Measurements from ENCODE around the gene RCAN2. TPM values are rescaled to one million over a fixed set of nuclear protein-coding genes. Genes with fewer than 3 reads are reported as not detected.

RCAN2 gene
- total RNA-seq, 1 experiment from 2014 or later = not detected

DNA sequence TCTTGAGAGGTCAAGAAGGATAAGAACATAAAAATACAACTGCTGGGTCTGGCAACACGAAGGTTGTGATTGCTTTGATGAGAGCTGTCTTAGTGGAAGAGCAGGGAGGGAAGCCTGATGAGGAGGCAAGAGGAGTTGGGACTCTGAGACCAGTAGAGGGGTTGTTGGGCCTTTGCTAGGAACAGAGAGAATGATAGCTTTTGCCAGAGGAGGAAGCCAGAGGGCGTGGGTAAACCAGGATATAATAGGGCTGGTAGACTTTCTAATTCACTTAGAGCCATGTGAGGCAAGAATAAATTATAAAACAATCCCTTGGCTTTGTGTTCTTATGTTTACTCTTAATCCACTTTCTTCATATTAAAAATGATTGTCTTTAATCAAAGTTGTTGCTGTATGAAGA lies 78.6 kb downstream of the RCAN2 start:
- no peak overlapping the region for H3K27ac Mint-ChIP-seq (ENCODE audit: unreplicated experiment)
- no peak overlapping the region for H3K4me3 Mint-ChIP-seq (ENCODE audit: unreplicated experiment)
- no TSS peak for BruUV-seq (replicated peaks)
- CTCF ChIA-PET = no interaction called here
- Histone ChIP-seq H3K4me3 (ENCODE audit: low read depth, low read length) (no peak overlapping the region), H3K9me3 (peaks cover 2% of the 10 kb centered on the region; the same call in 1 of the 2 replicates), H3K27me3 (replicated peaks; ENCODE audit: control insufficient read depth, insufficient read depth, low read length) (no peaks in the 10 kb centered on the region), H3K36me3 (ENCODE audit: control insufficient read depth, insufficient read depth, low read length) (no peaks in the 10 kb centered on the region), H3K4me1 (no peaks in the 10 kb centered on the region)
- no peaks in the 10 kb centered on the region for H3K9me3 Mint-ChIP-seq (ENCODE audit: unreplicated experiment)
- H3K27me3 Mint-ChIP-seq (ENCODE audit: insufficient read depth, unreplicated experiment) = no peaks in the 10 kb centered on the region
- intact Hi-C loops (cut with micrococcal nuclease; ENCODE audit: unreplicated experiment) = loop anchor here (10.0 kb wide), 1 partner anchor 478 kb away; no protein-coding TSS in a partner anchor
- POLR2A ChIA-PET = no interaction called here
- DNase-seq = no peak
- TF ChIP-seq, protein P1, sequence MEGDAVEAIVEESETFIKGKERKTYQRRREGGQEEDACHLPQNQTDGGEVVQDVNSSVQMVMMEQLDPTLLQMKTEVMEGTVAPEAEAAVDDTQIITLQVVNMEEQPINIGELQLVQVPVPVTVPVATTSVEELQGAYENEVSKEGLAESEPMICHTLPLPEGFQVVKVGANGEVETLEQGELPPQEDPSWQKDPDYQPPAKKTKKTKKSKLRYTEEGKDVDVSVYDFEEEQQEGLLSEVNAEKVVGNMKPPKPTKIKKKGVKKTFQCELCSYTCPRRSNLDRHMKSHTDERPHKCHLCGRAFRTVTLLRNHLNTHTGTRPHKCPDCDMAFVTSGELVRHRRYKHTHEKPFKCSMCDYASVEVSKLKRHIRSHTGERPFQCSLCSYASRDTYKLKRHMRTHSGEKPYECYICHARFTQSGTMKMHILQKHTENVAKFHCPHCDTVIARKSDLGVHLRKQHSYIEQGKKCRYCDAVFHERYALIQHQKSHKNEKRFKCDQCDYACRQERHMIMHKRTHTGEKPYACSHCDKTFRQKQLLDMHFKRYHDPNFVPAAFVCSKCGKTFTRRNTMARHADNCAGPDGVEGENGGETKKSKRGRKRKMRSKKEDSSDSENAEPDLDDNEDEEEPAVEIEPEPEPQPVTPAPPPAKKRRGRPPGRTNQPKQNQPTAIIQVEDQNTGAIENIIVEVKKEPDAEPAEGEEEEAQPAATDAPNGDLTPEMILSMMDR (IDR thresholded peaks at IDR 0.05; ENCODE audit: insufficient read depth in 1 of 2, low read depth in 1 of 2, low read length in 1 of 2, severe bottlenecking in 1 of 2, unreplicated experiment in 1 of 2) = no peak
- peaks cover 6% of the 10 kb centered on the region for H3K4me1 Mint-ChIP-seq (ENCODE audit: low read depth, unreplicated experiment)
- H3K36me3 Mint-ChIP-seq (ENCODE audit: insufficient read depth, unreplicated experiment) = no peaks in the 10 kb centered on the region

DNA sequence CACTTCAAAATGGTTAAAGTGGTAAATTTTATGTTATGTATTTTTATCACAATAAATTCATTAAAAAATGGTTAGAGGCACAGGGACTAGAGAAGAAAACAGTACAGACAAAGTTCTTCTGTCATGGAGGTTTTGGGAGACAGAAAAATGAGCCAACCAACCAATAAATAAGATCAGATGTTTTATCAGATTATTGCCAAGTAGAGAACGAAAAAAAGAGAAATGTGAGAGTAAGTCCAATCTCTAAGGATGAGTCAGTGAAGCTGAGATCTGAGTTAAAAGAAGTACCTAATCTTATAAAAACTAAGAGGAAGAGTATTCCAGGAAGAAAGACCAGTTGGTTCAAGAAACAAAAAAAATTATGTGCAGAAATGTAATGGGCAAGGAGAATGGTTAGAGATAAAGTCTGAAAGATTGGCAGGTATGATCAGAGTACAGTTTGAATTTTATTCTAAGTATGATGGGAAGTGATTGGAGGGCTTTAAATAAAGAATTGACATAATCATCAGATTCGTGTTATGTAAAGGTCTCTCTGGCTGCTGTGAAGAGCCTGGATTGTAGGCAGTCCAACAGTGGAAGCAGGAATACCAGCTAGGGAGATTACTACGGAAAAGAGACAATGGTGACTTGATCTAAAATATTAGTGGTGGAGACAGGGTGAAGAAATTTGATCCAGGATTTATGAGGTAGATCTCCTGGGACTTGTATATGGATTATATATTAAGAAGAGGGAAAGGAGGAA lies 79.6 kb downstream of the RCAN2 start:
- H3K4me1 Mint-ChIP-seq (ENCODE audit: low read depth, unreplicated experiment) = peaks cover 6% of the 10 kb centered on the region
- no peaks in the 10 kb centered on the region for H3K36me3 Mint-ChIP-seq (ENCODE audit: insufficient read depth, unreplicated experiment)
- no peaks in the 10 kb centered on the region for H3K9me3 Mint-ChIP-seq (ENCODE audit: unreplicated experiment)
- intact Hi-C loops (cut with micrococcal nuclease; ENCODE audit: unreplicated experiment) = loop anchor here (10.0 kb wide), 1 partner anchor 477 kb away; no protein-coding TSS in a partner anchor
- TF ChIP-seq, protein P1 (IDR thresholded peaks at IDR 0.05; ENCODE audit: insufficient read depth in 1 of 2, low read depth in 1 of 2, low read length in 1 of 2, severe bottlenecking in 1 of 2, unreplicated experiment in 1 of 2) = no peak
- no TSS peak for BruUV-seq (replicated peaks)
- DNase-seq = no peak
- no peak overlapping the region for H3K27ac Mint-ChIP-seq (ENCODE audit: unreplicated experiment)
- H3K4me1 ChIP-seq = no peaks in the 10 kb centered on the region
- H3K27me3 Mint-ChIP-seq (ENCODE audit: insufficient read depth, unreplicated experiment) = peaks cover 3% of the 10 kb centered on the region
- no peaks in the 10 kb centered on the region for H3K36me3 ChIP-seq (ENCODE audit: control insufficient read depth, insufficient read depth, low read length)
- H3K27me3 ChIP-seq (replicated peaks; ENCODE audit: control insufficient read depth, insufficient read depth, low read length) = no peaks in the 10 kb centered on the region
- peaks cover 2% of the 10 kb centered on the region; the same call in 1 of the 2 replicates for H3K9me3 ChIP-seq
- H3K4me3 ChIP-seq (ENCODE audit: low read depth, low read length) = no peak overlapping the region
- CTCF ChIA-PET = no interaction called here
- H3K4me3 Mint-ChIP-seq (ENCODE audit: unreplicated experiment) = no peak overlapping the region
- POLR2A ChIA-PET = no interaction called here

DNA sequence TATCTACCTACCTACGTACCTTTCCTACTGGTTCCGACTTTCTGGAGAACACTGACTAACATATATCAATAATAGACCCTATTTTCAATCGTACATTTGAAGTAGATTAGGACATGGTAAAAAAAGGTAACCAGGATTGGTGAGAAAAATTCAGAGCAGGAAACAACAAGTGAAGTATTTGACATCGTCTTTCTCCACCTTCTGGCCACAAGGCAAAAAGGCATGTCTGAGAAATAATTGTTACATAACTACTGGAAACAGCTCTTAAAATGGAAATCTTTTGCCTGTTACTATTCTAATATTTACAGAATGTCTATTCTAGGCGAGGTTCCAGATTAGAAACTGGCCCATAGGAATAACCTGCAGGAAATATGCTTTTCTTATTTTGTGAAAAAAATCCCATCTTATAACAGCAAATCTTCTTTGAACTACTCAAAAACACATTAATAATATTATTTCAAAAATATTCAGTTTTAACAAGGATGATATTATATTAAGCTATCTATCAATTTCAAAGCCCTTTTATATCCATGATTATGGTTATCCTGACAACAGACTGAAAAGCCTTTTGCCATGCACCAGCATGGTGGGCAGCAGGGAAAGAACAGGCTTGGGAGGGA lies 80.8 kb downstream of the RCAN2 start:
- no TSS peak for BruUV-seq (replicated peaks)
- Mint-ChIP-seq H3K27me3 (ENCODE audit: insufficient read depth, unreplicated experiment) (peaks cover 3% of the 10 kb centered on the region), H3K4me3 (ENCODE audit: unreplicated experiment) (no peak overlapping the region), H3K36me3 (ENCODE audit: insufficient read depth, unreplicated experiment) (no peaks in the 10 kb centered on the region), H3K4me1 (ENCODE audit: low read depth, unreplicated experiment) (peaks cover 4% of the 10 kb centered on the region), H3K9me3 (ENCODE audit: unreplicated experiment) (no peaks in the 10 kb centered on the region), H3K27ac (ENCODE audit: unreplicated experiment) (no peak overlapping the region)
- Histone ChIP-seq H3K4me1 (no peaks in the 10 kb centered on the region), H3K4me3 (ENCODE audit: low read depth, low read length) (no peak overlapping the region), H3K9me3 (peaks cover 2% of the 10 kb centered on the region; the same call in 1 of the 2 replicates), H3K36me3 (ENCODE audit: control insufficient read depth, insufficient read depth, low read length) (no peaks in the 10 kb centered on the region), H3K27me3 (replicated peaks; ENCODE audit: control insufficient read depth, insufficient read depth, low read length) (no peaks in the 10 kb centered on the region)
- ChIA-PET POLR2A (no interaction called here), CTCF (interaction anchor here (1.0 to 1.2 kb wide), 3 partner anchors 190 to 480 kb away, joined by 3 to 7 read pairs (median 3); no protein-coding TSS in a partner anchor)
- TF ChIP-seq, protein P1 (IDR thresholded peaks at IDR 0.05; ENCODE audit: insufficient read depth in 1 of 2, low read depth in 1 of 2, low read length in 1 of 2, severe bottlenecking in 1 of 2, unreplicated experiment in 1 of 2) = peak; percentile 31 to 63
- DNase-seq = peak in 1 of 2 experiments; percentile 8
- intact Hi-C loops (cut with micrococcal nuclease; ENCODE audit: unreplicated experiment) = loop anchor here (1.0 to 10.0 kb wide), 4 partner anchors 189 to 476 kb away; no protein-coding TSS in a partner anchor

Data from Caco-2 (cell line).